Tibial artery (tissue), 4 donors: Measurements from ENCODE around the gene FRAT1.
A peak's percentile ranks its signal among the peaks of the same experiment; 100 is the strongest.

Experiments
- DNase-seq, 2 donors: peaks; one replicate each; pipeline ENCODE4 v3.0.0-alpha.2; 2019
- H3K27ac ChIP-seq, 2 donors: fragments of 200-600 bp; sonication (generic) in 1 of 2; 1 replicate in 1 of 2; 2 replicates in 1 of 2; pipeline ENCODE4 v1.5.1; 2018 to 2019; ENCODE audit warnings: mild to moderate bottlenecking in 1 of 2
- H3K27me3 ChIP-seq, 2 donors: fragments of 200-600 bp; sonication (generic) in 1 of 2; one replicate each; pipeline versions ENCODE4 v1.5.1 to v1.6.0; 2016 to 2019
- H3K36me3 ChIP-seq, 3 donors: fragments of 200-600 bp; sonication (generic) in 2 of 3; one replicate each; pipeline ENCODE4 v1.5.1; 2016 to 2019; ENCODE audit warnings: mild to moderate bottlenecking in 2 of 3
- H3K4me1 ChIP-seq, 4 donors: fragments of 200-600 bp; sonication (generic) in 2 of 4; 1 replicate in 3 of 4; 2 replicates in 1 of 4; pipeline ENCODE4 v1.5.1; 2016 to 2019
- H3K4me3 ChIP-seq, 2 donors: fragments of 200-600 bp; sonication (generic) in 1 of 2; 1 replicate in 1 of 2; 2 replicates in 1 of 2; pipeline ENCODE4 v1.5.1; 2018 to 2019; ENCODE audit warnings: mild to moderate bottlenecking in 2 of 2
- H3K9me3 ChIP-seq, 3 donors: fragments of 200-600 bp; sonication (generic) in 1 of 3; one replicate each; pipeline ENCODE4 v1.5.1; 2016 to 2019
- intact Hi-C: fragments of 100-400 bp; cut with DNase I; formaldehyde crosslinking; loops from one replicate; pipeline ENCODE4 v1.15.0; 2023; ENCODE audit warnings: low total_unique reads
- TF ChIP-seq, protein P1 (sequence below), 2 experiments: fragments of 200-600 bp in 1 of 2; fragments of 450-650 bp in 1 of 2; IDR thresholded peaks; one replicate each; pipeline ENCODE4 v1.5.1; 2017 to 2019; ENCODE audit warnings: antibody characterized with exemption in 2 of 2, mild to moderate bottlenecking in 1 of 2, moderate library complexity in 1 of 2

FRAT1 gene

DNA sequence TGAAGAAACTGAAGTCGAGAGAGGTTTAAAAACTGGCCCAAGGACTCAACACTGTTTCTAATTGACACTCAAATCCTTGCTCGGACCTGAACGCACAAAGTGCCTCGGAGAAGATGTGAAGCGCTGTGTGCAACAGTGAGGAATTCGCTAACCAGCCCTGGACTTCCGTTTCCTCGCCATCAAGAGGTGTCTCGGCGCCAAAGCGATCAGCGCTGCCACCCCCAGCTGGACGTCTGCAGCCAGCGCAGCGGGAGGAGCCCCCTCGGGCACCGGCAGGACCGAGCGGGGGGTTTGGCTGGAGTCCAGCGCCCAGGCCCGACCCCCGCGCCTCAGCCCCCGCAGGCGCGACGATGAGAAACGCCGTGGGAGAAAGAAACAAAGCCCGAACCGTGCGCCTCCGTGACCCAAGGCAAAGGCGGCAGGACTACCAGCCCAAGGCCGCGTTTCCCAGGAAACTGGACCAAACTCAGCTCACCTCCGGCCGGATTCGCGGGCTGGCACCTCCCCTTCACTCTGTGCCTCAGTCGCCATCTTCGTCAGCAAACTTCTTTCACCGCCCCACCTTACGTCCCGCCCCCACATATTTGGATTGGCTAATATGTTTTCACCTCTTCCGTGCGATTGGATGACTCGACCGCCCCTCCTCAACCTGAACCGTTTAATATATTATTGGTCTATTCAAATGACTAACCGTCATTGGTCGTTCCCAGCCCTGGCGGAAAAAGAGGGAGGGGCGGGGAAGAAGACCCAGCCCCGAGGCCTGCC lies 26.8 kb upstream of the FRAT1 start, which contains the start of gene ARHGAP19:
Gene ARHGAP19 (minus strand): TSS at position 541 of the 765 bp plus-strand sequence. CDS start 10 bp downstream, at position 531.
- H3K9me3 ChIP-seq, result no peaks in the 10 kb centered on the region
- intact Hi-C loops, result loop anchor here (5.0 kb wide), 1 partner anchor 40 kb away; the partner anchor contains the start of gene FRAT2
- peak within 1 kb of the TSS; percentile 76 to 95 for H3K4me3 ChIP-seq
- H3K36me3 ChIP-seq, result peaks cover 0 to 8% (median 0%) of the 10 kb centered on the region in 3 donors
- peak within 1 kb of the TSS; percentile 92 to 95 for H3K27ac ChIP-seq
- no peaks in the 10 kb centered on the region for H3K27me3 ChIP-seq
- H3K4me1 ChIP-seq, result peaks cover 0 to 7% (median 2%) of the 10 kb centered on the region in 4 donors
- TF ChIP-seq, protein P1, sequence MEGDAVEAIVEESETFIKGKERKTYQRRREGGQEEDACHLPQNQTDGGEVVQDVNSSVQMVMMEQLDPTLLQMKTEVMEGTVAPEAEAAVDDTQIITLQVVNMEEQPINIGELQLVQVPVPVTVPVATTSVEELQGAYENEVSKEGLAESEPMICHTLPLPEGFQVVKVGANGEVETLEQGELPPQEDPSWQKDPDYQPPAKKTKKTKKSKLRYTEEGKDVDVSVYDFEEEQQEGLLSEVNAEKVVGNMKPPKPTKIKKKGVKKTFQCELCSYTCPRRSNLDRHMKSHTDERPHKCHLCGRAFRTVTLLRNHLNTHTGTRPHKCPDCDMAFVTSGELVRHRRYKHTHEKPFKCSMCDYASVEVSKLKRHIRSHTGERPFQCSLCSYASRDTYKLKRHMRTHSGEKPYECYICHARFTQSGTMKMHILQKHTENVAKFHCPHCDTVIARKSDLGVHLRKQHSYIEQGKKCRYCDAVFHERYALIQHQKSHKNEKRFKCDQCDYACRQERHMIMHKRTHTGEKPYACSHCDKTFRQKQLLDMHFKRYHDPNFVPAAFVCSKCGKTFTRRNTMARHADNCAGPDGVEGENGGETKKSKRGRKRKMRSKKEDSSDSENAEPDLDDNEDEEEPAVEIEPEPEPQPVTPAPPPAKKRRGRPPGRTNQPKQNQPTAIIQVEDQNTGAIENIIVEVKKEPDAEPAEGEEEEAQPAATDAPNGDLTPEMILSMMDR (IDR thresholded peaks at IDR 0.05), result peak in 1 of 2 experiments; percentile 21
- DNase-seq, result peak; percentile 98

DNA sequence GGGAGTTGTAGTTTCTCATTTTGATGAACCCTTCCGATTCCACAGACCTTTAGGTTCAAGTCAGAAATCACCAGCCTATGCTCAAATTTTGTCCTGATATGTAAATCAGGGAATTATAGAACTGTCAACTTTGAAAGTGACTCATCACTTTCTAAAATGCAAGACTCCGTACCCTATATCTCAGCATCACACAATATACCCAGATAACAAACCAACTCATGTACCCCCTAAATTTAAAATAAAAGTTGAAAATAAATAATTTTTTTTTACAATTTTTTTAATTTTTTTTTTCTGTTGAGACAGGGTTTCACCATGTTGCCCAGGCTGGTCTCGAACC lies 26.2 kb upstream of the FRAT1 start:
- intact Hi-C loops, result loop anchor here (5.0 kb wide), 1 partner anchor 39 kb away; the partner anchor contains the start of gene FRAT2
- Histone ChIP-seq H3K4me1 (peaks cover 0 to 7% (median 2%) of the 10 kb centered on the region in 4 donors), H3K4me3 (no peak overlapping the region), H3K27me3 (no peaks in the 10 kb centered on the region), H3K27ac (no peak overlapping the region), H3K9me3 (no peaks in the 10 kb centered on the region), H3K36me3 (peaks cover 0 to 2% (median 0%) of the 10 kb centered on the region in 3 donors)
- TF ChIP-seq, protein P1 (IDR thresholded peaks at IDR 0.05), result no peak
- no peak for DNase-seq

DNA sequence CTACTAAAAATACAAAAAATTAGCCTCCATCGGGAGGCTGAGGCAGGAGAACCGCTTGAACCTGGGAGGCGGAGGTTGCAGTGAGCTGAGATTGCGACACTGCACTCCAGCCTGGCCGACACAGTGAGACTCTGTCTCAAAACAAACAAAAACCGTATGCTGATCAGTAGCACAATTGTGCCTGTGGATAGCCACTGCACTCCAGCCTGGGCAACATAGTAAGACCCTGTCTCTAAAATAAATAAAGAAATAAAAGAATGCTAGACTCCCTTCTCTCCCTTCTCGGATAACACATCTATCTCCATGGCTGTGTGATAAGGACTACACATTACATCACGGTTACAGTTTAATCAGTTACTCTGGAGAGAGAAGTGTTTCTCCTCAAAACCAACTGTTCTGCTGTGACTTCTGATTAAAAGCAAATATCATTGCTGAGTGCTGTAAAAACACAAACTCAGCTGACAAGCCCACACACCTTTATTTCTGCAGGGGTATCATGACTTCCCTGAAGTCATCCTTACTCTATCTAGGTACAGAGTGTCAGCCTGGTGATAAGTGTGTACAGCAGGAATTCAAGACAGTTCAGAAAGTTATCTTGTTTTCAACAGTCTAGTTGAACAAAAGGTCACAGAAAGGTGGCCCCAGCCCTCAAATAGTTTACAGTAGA lies 21.4 kb upstream of the FRAT1 start:
- H3K4me1 ChIP-seq, result no peaks in the 10 kb centered on the region

DNA sequence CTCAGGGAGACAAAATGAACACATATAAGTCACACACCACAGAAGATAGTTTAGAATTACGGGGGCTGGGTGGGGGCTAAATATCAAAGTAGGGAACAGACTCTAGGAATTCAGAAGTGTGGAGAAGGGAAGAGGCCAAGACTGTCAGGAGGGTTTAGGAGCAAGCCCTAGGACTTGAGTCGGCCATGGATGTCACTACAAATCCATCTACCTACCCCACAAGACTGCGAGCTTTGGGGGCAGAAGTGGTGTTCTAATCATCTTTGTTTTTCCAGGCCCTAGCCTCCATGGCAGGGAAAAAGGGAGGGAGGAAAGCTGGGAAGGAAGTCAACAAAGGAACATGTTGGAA lies 20.9 kb upstream of the FRAT1 start:
- intact Hi-C loops, result no loop called here
- TF ChIP-seq, protein P1 (IDR thresholded peaks at IDR 0.05), result no peak
- Histone ChIP-seq H3K27ac (no peak overlapping the region), H3K36me3 (no peaks in the 10 kb centered on the region), H3K4me3 (no peak overlapping the region), H3K27me3 (no peaks in the 10 kb centered on the region), H3K9me3 (no peaks in the 10 kb centered on the region), H3K4me1 (no peaks in the 10 kb centered on the region)
- peak in 1 of 2 donors; percentile 1 for DNase-seq

More for the DNA sequence above, 21.4 kb upstream of the FRAT1 start:
- Histone ChIP-seq H3K27me3 (no peaks in the 10 kb centered on the region), H3K9me3 (no peaks in the 10 kb centered on the region), H3K4me3 (no peak overlapping the region), H3K36me3 (no peaks in the 10 kb centered on the region), H3K27ac (no peak overlapping the region)
- TF ChIP-seq, protein P1 (IDR thresholded peaks at IDR 0.05), result no peak
- no peak for DNase-seq
- intact Hi-C loops, result no loop called here

DNA sequence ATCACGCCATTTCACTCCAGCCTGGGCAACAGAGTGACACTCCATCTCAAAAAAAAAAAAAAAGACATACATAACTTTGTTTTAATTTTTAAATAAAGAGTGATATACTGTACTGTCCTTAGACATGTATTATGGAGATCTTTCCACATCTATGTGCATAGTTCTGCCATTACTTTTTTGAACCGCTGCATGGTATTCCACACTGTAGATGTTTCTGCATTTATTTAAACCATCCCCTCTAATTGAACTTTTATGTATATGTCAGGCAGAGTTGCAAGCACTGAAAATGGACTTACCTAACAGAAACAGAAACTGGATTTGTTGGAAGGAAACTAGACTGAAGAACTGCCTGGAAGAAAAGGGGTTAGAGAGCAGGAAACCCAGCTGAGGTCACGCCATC lies 18.1 kb upstream of the FRAT1 start:
- H3K4me1 ChIP-seq, result no peaks in the 10 kb centered on the region
- intact Hi-C loops, result no loop called here
- H3K27ac ChIP-seq, result no peak overlapping the region
- no peak for DNase-seq
- H3K36me3 ChIP-seq, result no peaks in the 10 kb centered on the region
- no peaks in the 10 kb centered on the region for H3K27me3 ChIP-seq
- no peaks in the 10 kb centered on the region for H3K9me3 ChIP-seq
- TF ChIP-seq, protein P1 (IDR thresholded peaks at IDR 0.05), result no peak
- no peak overlapping the region for H3K4me3 ChIP-seq
